ENCODE measurements around the gene TMEM62. TPM values are rescaled to one million over a fixed set of nuclear protein-coding genes. Genes with fewer than 3 reads are reported as not detected.

TMEM62 gene
- total RNA-seq, 1 experiment from 2014 or later, result 17.3 TPM

GRCh38 chr15:43229977-43230376 lies 96.6 kb downstream of the TMEM62 start:
- Histone ChIP-seq H3K4me3 (no peak overlapping the region), H3K4me1 (replicated peaks) (no peaks in the 10 kb centered on the region), H3K27me3 (replicated peaks) (no peaks in the 10 kb centered on the region; the same call in 1 of the 2 replicates), H3K27ac (no peak overlapping the region), H3K9me3 (replicated peaks) (no peaks in the 10 kb centered on the region), H3K36me3 (no peaks in the 10 kb centered on the region)
- DNase-seq (ENCODE audit: low read depth in 1 of 2, low spot score in 2 of 2), result no peak

GRCh38 chr15:43230640-43231115 lies 97.3 kb downstream of the TMEM62 start:
- H3K27me3 ChIP-seq (replicated peaks), result no peaks in the 10 kb centered on the region; the same call in 1 of the 2 replicates
- no peak overlapping the region for H3K4me3 ChIP-seq
- no peak for DNase-seq (ENCODE audit: low read depth in 1 of 2, low spot score in 2 of 2)
- no peaks in the 10 kb centered on the region for H3K36me3 ChIP-seq
- no peaks in the 10 kb centered on the region for H3K9me3 ChIP-seq (replicated peaks)
- no peak overlapping the region for H3K27ac ChIP-seq
- no peaks in the 10 kb centered on the region for H3K4me1 ChIP-seq (replicated peaks)

GRCh38 chr15:43232289-43232874 lies 99.0 kb downstream of the TMEM62 start:
- Histone ChIP-seq H3K27me3 (replicated peaks) (no peaks in the 10 kb centered on the region; the same call in 1 of the 2 replicates), H3K36me3 (no peaks in the 10 kb centered on the region)
- DNase-seq (ENCODE audit: low read depth in 1 of 2, low spot score in 2 of 2), result no peak

More at GRCh38 chr15:43232289-43232874, 99.0 kb downstream of the TMEM62 start:
- Histone ChIP-seq H3K27ac (no peak overlapping the region), H3K4me3 (no peak overlapping the region), H3K4me1 (replicated peaks) (no peaks in the 10 kb centered on the region), H3K9me3 (replicated peaks) (no peaks in the 10 kb centered on the region)

Other genes starting within 250 kb of the TMEM62 start
- gene TTBK2, start 212.8 kb upstream of the TMEM62 start, total RNA-seq (2014; rRNA removed; shearing (Covaris generic)), result 5.9 and 12.4 TPM in 2 replicates
- gene UBR1, start 27.5 kb upstream of the TMEM62 start, total RNA-seq (2014; rRNA removed; shearing (Covaris generic)), result 30.6 and 39.2 TPM in 2 replicates
- 84.2 and 103 TPM in 2 replicates for gene CCNDBP1, start 51.8 kb downstream of the TMEM62 start, total RNA-seq (2014; rRNA removed; shearing (Covaris generic))
- gene EPB42, start 87.4 kb downstream of the TMEM62 start, total RNA-seq (2014; rRNA removed; shearing (Covaris generic)), result not detected in 2 replicates
- gene TGM5, start 133.3 kb downstream of the TMEM62 start, total RNA-seq (2014; rRNA removed; shearing (Covaris generic)), result 0.24 TPM in 1 of 2 replicates, not detected in the other
- gene TGM7, start 168.7 kb downstream of the TMEM62 start, total RNA-seq (2014; rRNA removed; shearing (Covaris generic)), result not detected in 2 replicates
- gene LCMT2, start 197.0 kb downstream of the TMEM62 start, total RNA-seq (2014; rRNA removed; shearing (Covaris generic)), result 11.4 and 17.4 TPM in 2 replicates
- 26.8 and 47.3 TPM in 2 replicates for gene ZSCAN29, start 237.5 kb downstream of the TMEM62 start, total RNA-seq (2014; rRNA removed; shearing (Covaris generic))
- gene TUBGCP4, start 237.5 kb downstream of the TMEM62 start, total RNA-seq (2014; rRNA removed; shearing (Covaris generic)), result 9.4 and 11.7 TPM in 2 replicates